Measurements from ENCODE around the gene PTPN20. TPM values are rescaled to one million over a fixed set of nuclear protein-coding genes. Genes with fewer than 3 reads are reported as not detected.
"Not testable (repeated sequence)": the region's sequence is repeated elsewhere in the genome, so short reads cannot be mapped to it uniquely, and the experiment has no call there.

Gene PTPN20
- total and polyA plus RNA-seq, 2 of the 4 experiments (the other 2 are of a cell fraction): 0.14 TPM; not detected in 1

GRCh38 chr10:46871583-46871982, 39.6 kb upstream of the PTPN20 start:
- ATAC-seq (ENCODE audit: low read depth); in situ Hi-C loops (cut with MboI; ENCODE audit: low sequenced_read_pairs); H2BK15ac ChIP-seq (ENCODE audit: low read depth, low read length); H3K4me2 ChIP-seq (ENCODE audit: low read depth, low read length); H3K27me3 ChIP-seq (ENCODE audit: control insufficient read depth, insufficient read depth, low read length); H3K4ac ChIP-seq (ENCODE audit: low read depth, low read length); intact Hi-C loops (cut with micrococcal nuclease); H3K56ac ChIP-seq (ENCODE audit: extremely low read depth, insufficient read depth, low read length); H4K20me1 ChIP-seq (ENCODE audit: insufficient read depth, low read length); BruUV-seq (replicated peaks); H3K4me1 ChIP-seq (ENCODE audit: control insufficient read depth, insufficient read depth, low read length); DNase-seq; H2BK5ac ChIP-seq (ENCODE audit: low read depth, low read length, poor library complexity, severe bottlenecking); H2BK120ac ChIP-seq (ENCODE audit: low read depth, low read length); H2AK5ac ChIP-seq (ENCODE audit: low read depth, low read length); H2AK9ac ChIP-seq (replicated peaks; ENCODE audit: low read depth, low read length, poor library complexity); H3K36me3 ChIP-seq (ENCODE audit: control insufficient read depth, insufficient read depth, low read length); H4K8ac ChIP-seq (ENCODE audit: low read depth in 2 of 2, low read length in 2 of 2); H4K91ac ChIP-seq (ENCODE audit: insufficient read depth, low read depth, low read length); H3K27ac ChIP-seq (ENCODE audit: insufficient read depth, low read length); H3K9me3 ChIP-seq (ENCODE audit: control insufficient read depth, insufficient read depth, low read length); H3K14ac ChIP-seq (replicated peaks; ENCODE audit: low read depth, low read length); H3K9ac ChIP-seq (ENCODE audit: low read depth, low read length); POLR2A ChIA-PET (ENCODE audit: unreplicated experiment); H3K4me3 ChIP-seq (ENCODE audit: insufficient read depth, low read depth, low read length); CTCF ChIA-PET; H3K79me1 ChIP-seq (ENCODE audit: low read depth in 1 of 2, low read length in 2 of 2); dilution Hi-C loops (cut with HindIII; ENCODE audit: low sequenced_read_pairs, unreplicated experiment); H4K5ac ChIP-seq (ENCODE audit: low read depth, low read length); H2BK20ac ChIP-seq (ENCODE audit: low read depth, low read length); H3K9me1 ChIP-seq (ENCODE audit: insufficient read depth, low read length); H2AFZ ChIP-seq (replicated peaks; ENCODE audit: low read length, poor library complexity); H3K18ac ChIP-seq (ENCODE audit: low read depth, low read length); H3K23ac ChIP-seq (ENCODE audit: low read depth, low read length): not testable (repeated sequence)
- no CpG with 5 or more reads among the region's 4 CpGs for WGBS, 2 experiments (ENCODE audit: extremely low coverage in 2 of 2, insufficient read length in 1 of 2)

DNA sequence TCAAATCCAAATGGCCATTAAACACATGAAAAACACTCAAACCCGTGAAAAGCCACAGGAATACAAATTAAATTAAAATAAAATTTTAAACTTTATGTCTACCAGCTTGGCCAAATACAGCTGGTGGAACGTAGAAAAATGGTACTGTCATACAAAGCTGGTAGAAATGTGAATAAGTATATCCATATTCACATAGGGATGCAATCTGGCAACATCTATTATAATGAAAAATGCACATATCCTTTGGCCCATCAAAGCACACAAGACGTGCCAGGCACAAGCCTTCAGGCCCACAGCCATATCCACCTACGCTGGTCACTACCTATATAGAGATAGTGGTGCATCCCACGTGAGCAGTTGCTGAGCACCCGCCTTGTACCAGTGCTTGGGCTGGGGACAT, 35.9 kb upstream of the PTPN20 start:
- DNase-seq; CTCF ChIA-PET; H3K23ac ChIP-seq (ENCODE audit: low read depth, low read length); H3K4me3 ChIP-seq (ENCODE audit: insufficient read depth, low read depth, low read length); H4K91ac ChIP-seq (ENCODE audit: insufficient read depth, low read depth, low read length); H2BK120ac ChIP-seq (ENCODE audit: low read depth, low read length); H2AK5ac ChIP-seq (ENCODE audit: low read depth, low read length); BruUV-seq (replicated peaks); H3K4me2 ChIP-seq (ENCODE audit: low read depth, low read length); H2AK9ac ChIP-seq (replicated peaks; ENCODE audit: low read depth, low read length, poor library complexity); H3K36me3 ChIP-seq (ENCODE audit: control insufficient read depth, insufficient read depth, low read length); H4K5ac ChIP-seq (ENCODE audit: low read depth, low read length); dilution Hi-C loops (cut with HindIII; ENCODE audit: low sequenced_read_pairs, unreplicated experiment); H3K9me1 ChIP-seq (ENCODE audit: insufficient read depth, low read length); H2BK15ac ChIP-seq (ENCODE audit: low read depth, low read length); H4K20me1 ChIP-seq (ENCODE audit: insufficient read depth, low read length); in situ Hi-C loops (cut with MboI; ENCODE audit: low sequenced_read_pairs); H3K9me3 ChIP-seq (ENCODE audit: control insufficient read depth, insufficient read depth, low read length); ATAC-seq (ENCODE audit: low read depth); H3K4ac ChIP-seq (ENCODE audit: low read depth, low read length); H2BK5ac ChIP-seq (ENCODE audit: low read depth, low read length, poor library complexity, severe bottlenecking); H3K9ac ChIP-seq (ENCODE audit: low read depth, low read length); H4K8ac ChIP-seq (ENCODE audit: low read depth in 2 of 2, low read length in 2 of 2); H3K27ac ChIP-seq (ENCODE audit: insufficient read depth, low read length); intact Hi-C loops (cut with micrococcal nuclease); H2AFZ ChIP-seq (replicated peaks; ENCODE audit: low read length, poor library complexity); POLR2A ChIA-PET (ENCODE audit: unreplicated experiment); H3K56ac ChIP-seq (ENCODE audit: extremely low read depth, insufficient read depth, low read length); H3K79me1 ChIP-seq (ENCODE audit: low read depth in 1 of 2, low read length in 2 of 2); H2BK20ac ChIP-seq (ENCODE audit: low read depth, low read length); H3K14ac ChIP-seq (replicated peaks; ENCODE audit: low read depth, low read length); H3K27me3 ChIP-seq (ENCODE audit: control insufficient read depth, insufficient read depth, low read length); H3K18ac ChIP-seq (ENCODE audit: low read depth, low read length); H3K4me1 ChIP-seq (ENCODE audit: control insufficient read depth, insufficient read depth, low read length): not testable (repeated sequence)
- WGBS, 2 experiments (ENCODE audit: extremely low coverage in 2 of 2, insufficient read length in 1 of 2): no CpG with 5 or more reads among the region's 6 CpGs

Measured in IMR-90 (cell line).